ENCODE results near the gene CTSC. TPM values are rescaled to one million over a fixed set of nuclear protein-coding genes. Genes with fewer than 3 reads are reported as not detected.

The CTSC gene
- total RNA-seq, 1 experiment from 2014 or later: 119 TPM

DNA sequence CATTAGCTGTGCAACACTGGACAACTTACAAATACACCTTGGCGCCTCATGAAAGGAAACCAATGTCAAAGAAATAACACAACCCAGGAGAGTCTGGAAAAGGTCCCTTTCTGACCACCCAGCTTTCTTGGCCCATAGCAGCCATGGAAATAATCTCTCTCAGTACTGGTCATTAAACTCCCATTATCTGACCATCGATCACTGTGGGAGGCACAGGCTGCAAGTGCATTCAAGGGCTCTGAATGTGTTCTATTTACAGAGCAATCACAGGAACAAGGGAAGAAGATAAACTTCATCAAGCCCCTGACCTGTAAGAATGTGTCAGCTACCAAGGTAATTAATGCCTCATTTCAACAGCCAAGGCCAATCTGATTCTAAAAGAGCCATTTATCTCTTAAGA, 40.1 kb downstream of the CTSC start:
- Histone ChIP-seq H3K79me2 (ENCODE audit: low read depth) (no peaks in the 10 kb centered on the region), H3K36me3 (ENCODE audit: low read depth) (peaks cover 29% of the 10 kb centered on the region; the same call in 1 of the 2 replicates), H3K4me1 (replicated peaks; ENCODE audit: insufficient read depth) (no peaks in the 10 kb centered on the region), H3F3A (ENCODE audit: insufficient read depth, low read depth) (no peaks in the 10 kb centered on the region), H3K27me3 (ENCODE audit: insufficient read depth, low read depth) (no peaks in the 10 kb centered on the region), H3K27ac (no peak overlapping the region), H3K4me2 (no peak overlapping the region), H4K20me1 (ENCODE audit: insufficient read depth) (no peaks in the 10 kb centered on the region), H3K4me3 (no peak overlapping the region), H3K9me2 (ENCODE audit: insufficient read depth) (no peaks in the 10 kb centered on the region), H3K9me3 (ENCODE audit: insufficient read depth, low read depth) (no peaks in the 10 kb centered on the region), H2AFZ (no peak overlapping the region)
- POLR2A ChIA-PET (ENCODE audit: unreplicated experiment): interaction anchor here (0.6 kb wide), 1 partner anchor 40 kb away, joined by 5 read pairs; the partner anchor contains the start of gene CTSC
- no TSS peak for BruUV-seq (replicated peaks)
- intact Hi-C loops (cut with micrococcal nuclease; ENCODE audit: unreplicated experiment): no loop called here
- CTCF ChIA-PET: no interaction called here
- no peak for DNase-seq
- no peak for TF ChIP-seq CTCF (conservative IDR thresholded peaks at IDR 0.05)

DNA sequence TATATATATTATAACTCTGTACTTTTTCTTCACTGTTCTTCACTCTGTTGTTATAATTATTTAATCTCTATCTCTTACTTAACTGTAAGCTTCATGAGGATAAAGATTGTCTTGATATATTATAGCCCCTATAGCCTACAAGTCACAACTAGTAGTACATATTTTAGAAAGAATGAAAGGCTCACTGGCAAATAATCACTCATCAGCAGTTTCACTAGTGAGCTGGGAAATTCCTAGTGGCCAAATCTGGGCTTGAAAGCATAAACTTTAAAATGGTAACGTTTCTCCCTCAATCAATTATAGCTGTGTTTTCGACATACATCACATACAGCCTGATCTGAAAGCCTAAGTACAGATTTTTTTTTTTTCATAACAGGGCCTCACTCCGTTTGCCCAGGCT, 42.5 kb downstream of the CTSC start:
- H3K27me3 ChIP-seq (ENCODE audit: insufficient read depth, low read depth): no peaks in the 10 kb centered on the region
- ChIA-PET POLR2A (ENCODE audit: unreplicated experiment) (interaction anchor here (0.7 kb wide), 1 partner anchor 112 kb away, joined by 3 read pairs; no protein-coding TSS in a partner anchor), CTCF (interaction anchor here (0.5 kb wide), 1 partner anchor 201 kb away, joined by 3 read pairs; no protein-coding TSS in a partner anchor)
- no peak for DNase-seq
- H4K20me1 ChIP-seq (ENCODE audit: insufficient read depth): no peaks in the 10 kb centered on the region
- no peak overlapping the region for H2AFZ ChIP-seq
- H3K27ac ChIP-seq: no peak overlapping the region
- H3K4me2 ChIP-seq: no peak overlapping the region
- no TSS peak for BruUV-seq (replicated peaks)
- H3K9me2 ChIP-seq (ENCODE audit: insufficient read depth): no peaks in the 10 kb centered on the region
- no peaks in the 10 kb centered on the region for H3K9me3 ChIP-seq (ENCODE audit: insufficient read depth, low read depth)
- no peaks in the 10 kb centered on the region for H3K79me2 ChIP-seq (ENCODE audit: low read depth)
- no peak for TF ChIP-seq EZH2 (IDR thresholded peaks at IDR 0.05; ENCODE audit: low read depth)
- no peak for TF ChIP-seq CTCF (conservative IDR thresholded peaks at IDR 0.05)
- H3K4me3 ChIP-seq: no peak overlapping the region
- peaks cover 33% of the 10 kb centered on the region; the same call in 1 of the 2 replicates for H3K36me3 ChIP-seq (ENCODE audit: low read depth)
- H3K4me1 ChIP-seq (replicated peaks; ENCODE audit: insufficient read depth): no peaks in the 10 kb centered on the region
- no peaks in the 10 kb centered on the region for H3F3A ChIP-seq (ENCODE audit: insufficient read depth, low read depth)
- intact Hi-C loops (cut with micrococcal nuclease; ENCODE audit: unreplicated experiment): no loop called here

DNA sequence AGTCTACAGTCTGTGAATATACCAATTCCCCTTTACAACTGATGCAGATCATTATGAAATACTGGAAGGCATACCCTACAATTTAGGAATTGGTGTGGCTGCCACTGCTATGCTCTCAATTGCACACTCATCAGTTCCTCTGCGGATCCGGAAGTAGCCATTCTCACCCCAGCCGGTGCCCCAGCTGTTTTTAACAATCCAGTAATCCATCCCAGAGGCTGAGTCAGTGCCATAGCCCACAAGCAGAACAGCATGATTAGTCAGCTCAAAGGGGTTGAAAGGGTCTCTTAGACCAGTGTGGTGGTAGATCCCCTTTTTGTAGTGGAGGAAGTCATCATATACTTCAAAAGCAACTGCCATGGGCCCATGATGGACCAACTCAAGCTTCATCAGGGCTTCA, 43.6 kb downstream of the CTSC start:
- Histone ChIP-seq H3K9me3 (ENCODE audit: insufficient read depth, low read depth) (no peaks in the 10 kb centered on the region), H4K20me1 (ENCODE audit: insufficient read depth) (no peaks in the 10 kb centered on the region), H3K4me1 (replicated peaks; ENCODE audit: insufficient read depth) (no peaks in the 10 kb centered on the region), H3F3A (ENCODE audit: insufficient read depth, low read depth) (no peaks in the 10 kb centered on the region), H2AFZ (no peak overlapping the region), H3K27ac (no peak overlapping the region), H3K79me2 (ENCODE audit: low read depth) (no peaks in the 10 kb centered on the region), H3K4me2 (no peak overlapping the region), H3K27me3 (ENCODE audit: insufficient read depth, low read depth) (no peaks in the 10 kb centered on the region), H3K36me3 (ENCODE audit: low read depth) (peaks cover 42% of the 10 kb centered on the region; the same call in 1 of the 2 replicates), H3K9me2 (ENCODE audit: insufficient read depth) (no peaks in the 10 kb centered on the region), H3K4me3 (no peak overlapping the region)
- BruUV-seq (replicated peaks): no TSS peak
- ChIA-PET POLR2A (ENCODE audit: unreplicated experiment) (no interaction called here), CTCF (no interaction called here)
- TF ChIP-seq EZH2 (IDR thresholded peaks at IDR 0.05; ENCODE audit: low read depth) (no peak), CTCF (conservative IDR thresholded peaks at IDR 0.05) (no peak)
- intact Hi-C loops (cut with micrococcal nuclease; ENCODE audit: unreplicated experiment): no loop called here
- DNase-seq: no peak

Data from PC-9 (cell line).